CD4-positive, CD25-positive, alpha-beta regulatory T cell (primary cell): ENCODE data around the gene FNDC4. TPM values are rescaled to one million over a fixed set of nuclear protein-coding genes. Genes with fewer than 3 reads are reported as not detected.
"Not testable (repeated sequence)": the region's sequence is repeated elsewhere in the genome, so short reads cannot be mapped to it uniquely, and the experiment has no call there.

Experiments
- ATAC-seq, 2 donors: fragments of 150-1000 bp; cut with Tn5 transposase; one replicate each; pipeline ENCODE4 v1.10.0; 2021; ENCODE audit warnings: low read depth in 2 of 2, moderate number of reproducible peaks in 2 of 2, moderate library complexity in 1 of 2
- DNase-seq, 3 donors: peaks; one replicate each; pipeline versions ENCODE4 v3.0.0 to v3.0.0-alpha.2; 2012 to 2022; ENCODE audit warnings: mixed read lengths in 1 of 3
- H3K27ac ChIP-seq: one replicate; pipeline ENCODE4 v1.7.0; 2013; ENCODE audit warnings: mild to moderate bottlenecking, low read length; ENCODE audit not compliant: insufficient read depth, poor library complexity, severe bottlenecking
- H3K27me3 ChIP-seq: one replicate; pipeline ENCODE4 v1.7.0; 2013; ENCODE audit warnings: low read length; ENCODE audit not compliant: control insufficient read depth, insufficient read depth
- H3K36me3 ChIP-seq: one replicate; pipeline ENCODE4 v1.7.0; 2013; ENCODE audit warnings: mild to moderate bottlenecking, low read length, moderate library complexity; ENCODE audit not compliant: control insufficient read depth, insufficient read depth
- H3K4me1 ChIP-seq: 2 replicates; pipeline ENCODE4 v1.7.0; 2013; ENCODE audit warnings: mild to moderate bottlenecking, low read length; ENCODE audit not compliant: insufficient read depth, control insufficient read depth, poor library complexity, severe bottlenecking
- H3K4me3 ChIP-seq: one replicate; pipeline ENCODE4 v1.7.0; 2013; ENCODE audit warnings: low read depth, mild to moderate bottlenecking, low read length, moderate library complexity
- H3K9me3 ChIP-seq, 2 experiments: 1 replicate in 1 of 2; 2 replicates in 1 of 2; pipeline ENCODE4 v1.7.0; 2013; ENCODE audit warnings: low read length in 2 of 2, mild to moderate bottlenecking in 1 of 2, moderate library complexity in 1 of 2; ENCODE audit not compliant: control insufficient read depth in 2 of 2
- H3K27ac Mint-ChIP-seq, 3 donors: one replicate each; pipeline ENCODE4 v1.8.0; 2020 to 2022; ENCODE audit warnings: mild to moderate bottlenecking in 3 of 3, mixed read lengths in 3 of 3, moderate library complexity in 2 of 3
- H3K27me3 Mint-ChIP-seq: one replicate; pipeline ENCODE4 v1.8.0; 2022; ENCODE audit warnings: mild to moderate bottlenecking, mixed read lengths
- H3K36me3 Mint-ChIP-seq: one replicate; pipeline ENCODE4 v1.8.0; 2020; ENCODE audit warnings: mixed read lengths
- H3K4me1 Mint-ChIP-seq, 4 donors: one replicate each; pipeline ENCODE4 v1.8.0; 2020 to 2022; ENCODE audit warnings: mixed read lengths in 4 of 4, mild to moderate bottlenecking in 1 of 4
- H3K4me3 Mint-ChIP-seq, 4 donors: one replicate each; pipeline ENCODE4 v1.8.0; 2020 to 2022; ENCODE audit warnings: mild to moderate bottlenecking in 4 of 4, mixed read lengths in 4 of 4, moderate library complexity in 3 of 4
- H3K9me3 Mint-ChIP-seq, 7 donors: one replicate each; pipeline ENCODE4 v1.8.0; 2020 to 2022; ENCODE audit warnings: mixed read lengths in 7 of 7, mild to moderate bottlenecking in 3 of 7, moderate library complexity in 2 of 7
- polyA plus RNA-seq, 4 donors: library from polyadenylated mRNA; unstranded; fragments of 300-500 nt; fragmentation: Illumina TruSeq; gene quantifications; one replicate each; pipeline ENCODE4 v1.2.3, GENCODE V29; 2021
- total RNA-seq: library from RNA; stranded (reverse); gene quantifications from one replicate; pipeline ENCODE4 v1.2.3, GENCODE V29; 2022

Gene FNDC4
- 0.39 TPM for total RNA-seq
- not detected for polyA plus RNA-seq

GRCh38 chr2:27494944-27495554, at the start of gene FNDC4:
TSS of gene FNDC4 (minus strand) at chr2:27495200. CDS start at chr2:27494679, 521 bp downstream.
- H3K9me3 ChIP-seq, result no peaks in the 10 kb centered on the region
- ATAC-seq (peak; percentile 15 to 37), DNase-seq (peak in 2 of 3 donors; percentile 17 to 19)
- H3K27ac ChIP-seq, result no peak within 1 kb of the TSS
- H3K4me3 ChIP-seq, result peak within 1 kb of the TSS; percentile 24
- Mint-ChIP-seq H3K27ac (peak within 1 kb of the TSS in 2 of 3 donors; percentile 15 to 44), H3K4me1 (peaks cover 6 to 24% (median 11%) of the 10 kb centered on the region in 4 donors), H3K36me3 (peaks cover 4% of the 10 kb centered on the region), H3K27me3 (peaks cover 53% of the 10 kb centered on the region), H3K4me3 (peak within 1 kb of the TSS; percentile 43 to 84 (median 59)), H3K9me3 (peaks cover 0 to 3% (median 0%) of the 10 kb centered on the region in 7 donors)
- H3K36me3 ChIP-seq, result no peaks in the 10 kb centered on the region
- H3K27me3 ChIP-seq, result peaks cover 34% of the 10 kb centered on the region
- peaks cover 15% of the 10 kb centered on the region for H3K4me1 ChIP-seq

GRCh38 chr2:27544143-27544821, 49.3 kb upstream of the FNDC4 start:
- ATAC-seq (no peak), DNase-seq (no peak)
- no peak overlapping the region for H3K4me3 ChIP-seq
- no peak overlapping the region for H3K27ac ChIP-seq
- H3K4me1 Mint-ChIP-seq, result no peaks in the 10 kb centered on the region
- peaks cover 0 to 2% (median 0%) of the 10 kb centered on the region in 7 donors for H3K9me3 Mint-ChIP-seq
- H3K36me3 ChIP-seq, result no peaks in the 10 kb centered on the region
- H3K27me3 Mint-ChIP-seq, result peaks cover 6% of the 10 kb centered on the region
- H3K27ac Mint-ChIP-seq, result no peak overlapping the region
- peaks cover 4% of the 10 kb centered on the region for H3K36me3 Mint-ChIP-seq
- no peaks in the 10 kb centered on the region for H3K4me1 ChIP-seq
- H3K9me3 ChIP-seq, result no peaks in the 10 kb centered on the region
- H3K27me3 ChIP-seq, result no peaks in the 10 kb centered on the region
- no peak overlapping the region for H3K4me3 Mint-ChIP-seq

DNA sequence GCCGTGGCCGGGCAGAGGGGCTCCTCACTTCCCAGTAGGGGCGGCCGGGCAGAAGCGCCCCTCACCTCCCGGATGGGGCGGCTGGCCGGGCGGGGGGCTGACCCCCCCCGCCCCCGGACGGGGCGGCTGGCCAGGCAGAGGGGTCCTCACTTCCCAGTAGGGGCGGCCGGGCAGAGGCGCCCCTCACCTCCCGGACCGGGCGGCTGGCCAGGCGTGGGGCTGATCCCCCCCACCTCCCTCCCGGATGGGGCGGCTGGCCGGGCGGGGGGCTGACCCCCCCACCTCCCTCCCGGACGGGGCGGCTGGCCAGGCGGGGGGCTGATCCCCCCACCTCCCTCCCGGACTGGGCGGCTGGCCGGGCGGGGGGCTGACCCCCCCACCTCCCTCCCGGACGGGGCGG, 44.6 kb upstream of the FNDC4 start:
- not testable (repeated sequence) for H3K27ac ChIP-seq, H3K9me3 Mint-ChIP-seq, H3K36me3 ChIP-seq, H3K27me3 ChIP-seq, H3K27ac Mint-ChIP-seq, H3K4me1 ChIP-seq, H3K4me1 Mint-ChIP-seq, ATAC-seq, H3K27me3 Mint-ChIP-seq, H3K9me3 ChIP-seq, H3K36me3 Mint-ChIP-seq, H3K4me3 Mint-ChIP-seq, DNase-seq, H3K4me3 ChIP-seq

DNA sequence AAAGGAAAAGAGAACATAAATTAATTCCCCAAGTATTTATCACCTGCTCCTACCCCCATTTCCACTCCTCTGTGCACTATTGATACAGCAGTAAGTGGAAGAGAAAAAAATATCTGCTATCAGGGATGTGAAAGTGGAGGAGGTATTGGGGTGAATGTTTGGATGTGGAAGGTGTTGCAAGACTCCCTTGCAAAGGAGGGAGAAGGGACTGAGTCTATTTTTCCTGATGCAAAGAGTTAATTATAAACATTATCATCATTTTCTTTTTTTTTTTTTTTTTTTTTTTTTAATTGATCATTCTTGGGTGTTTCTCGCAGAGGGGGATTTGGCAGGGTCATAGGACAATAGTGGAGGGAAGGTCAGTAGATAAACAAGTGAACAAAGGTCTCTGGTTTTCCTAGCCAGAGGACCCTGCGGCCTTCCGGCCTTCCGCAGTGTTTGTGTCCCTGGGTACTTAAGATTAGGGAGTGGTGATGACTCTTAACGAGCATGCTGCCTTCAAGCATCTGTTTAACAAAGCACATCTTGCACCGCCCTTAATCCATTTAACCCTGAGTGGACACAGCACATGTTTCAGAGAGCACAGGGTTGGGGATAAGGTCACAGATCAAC, 43.9 kb upstream of the FNDC4 start:
- H3K36me3 ChIP-seq, H3K9me3 ChIP-seq, ATAC-seq, H3K36me3 Mint-ChIP-seq, H3K4me3 Mint-ChIP-seq, H3K4me1 Mint-ChIP-seq, H3K9me3 Mint-ChIP-seq, H3K4me1 ChIP-seq, H3K27ac Mint-ChIP-seq, H3K27me3 ChIP-seq, H3K4me3 ChIP-seq, H3K27ac ChIP-seq, DNase-seq: not testable (repeated sequence)
- H3K27me3 Mint-ChIP-seq, result peaks cover 14% of the 10 kb centered on the region

- no peaks in the 10 kb centered on the region for H3K36me3 ChIP-seq
- ATAC-seq, result no peak
- H3K4me3 ChIP-seq, result no peak overlapping the region
- peaks cover 18% of the 10 kb centered on the region for H3K27me3 Mint-ChIP-seq
- no peaks in the 10 kb centered on the region for H3K4me1 ChIP-seq
- H3K9me3 ChIP-seq, result no peaks in the 10 kb centered on the region
- no peaks in the 10 kb centered on the region for H3K9me3 Mint-ChIP-seq
- no peaks in the 10 kb centered on the region for H3K36me3 Mint-ChIP-seq
- H3K27me3 ChIP-seq, result peaks cover 3% of the 10 kb centered on the region
- H3K4me3 Mint-ChIP-seq, result no peak overlapping the region
- no peak overlapping the region for H3K27ac Mint-ChIP-seq
- H3K4me1 Mint-ChIP-seq, result peaks cover 0 to 2% (median 0%) of the 10 kb centered on the region in 4 donors
- no peak for DNase-seq
- no peak overlapping the region for H3K27ac ChIP-seq
These were observed 42.3 kb upstream of the FNDC4 start for GRCh38 chr2:27537287-27537686.

DNA sequence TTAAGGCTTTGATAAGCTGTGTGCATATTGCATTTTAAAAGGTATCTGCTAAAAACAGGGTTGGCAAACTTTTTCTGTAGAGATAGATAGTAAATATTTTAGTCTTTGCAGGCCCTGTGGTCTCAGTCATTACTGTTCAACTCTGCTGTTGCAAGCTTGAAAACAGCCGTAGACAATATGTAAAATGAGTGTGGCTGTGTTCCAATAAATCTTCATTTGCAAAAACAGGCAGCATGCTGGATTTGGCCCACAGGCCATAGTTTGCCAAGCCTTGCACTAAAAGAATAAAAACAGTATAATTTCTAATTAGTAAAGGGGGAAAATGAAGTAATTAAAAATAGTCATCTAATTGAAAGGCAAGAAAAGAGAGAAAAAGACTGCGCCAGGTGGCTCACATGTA, 37.0 kb upstream of the FNDC4 start:
- H3K4me3 Mint-ChIP-seq, result no peak overlapping the region
- no peaks in the 10 kb centered on the region for H3K36me3 ChIP-seq
- H3K4me1 Mint-ChIP-seq, result peaks cover 0 to 2% (median 0%) of the 10 kb centered on the region in 4 donors
- no peak overlapping the region for H3K27ac Mint-ChIP-seq
- no peak overlapping the region for H3K27ac ChIP-seq
- no peaks in the 10 kb centered on the region for H3K9me3 ChIP-seq
- H3K4me1 ChIP-seq, result no peaks in the 10 kb centered on the region
- no peak for ATAC-seq
- no peak for DNase-seq
- H3K4me3 ChIP-seq, result no peak overlapping the region
- peaks cover 0 to 2% (median 0%) of the 10 kb centered on the region in 7 donors for H3K9me3 Mint-ChIP-seq
- H3K27me3 ChIP-seq, result peaks cover 4% of the 10 kb centered on the region
- H3K27me3 Mint-ChIP-seq, result peaks cover 17% of the 10 kb centered on the region
- H3K36me3 Mint-ChIP-seq, result no peaks in the 10 kb centered on the region

GRCh38 chr2:27527182-27527581, 32.2 kb upstream of the FNDC4 start:
- no peak overlapping the region for H3K4me3 Mint-ChIP-seq
- Histone ChIP-seq H3K4me1 (no peaks in the 10 kb centered on the region), H3K9me3 (no peaks in the 10 kb centered on the region), H3K36me3 (no peaks in the 10 kb centered on the region), H3K27ac (no peak overlapping the region), H3K27me3 (peaks cover 2% of the 10 kb centered on the region), H3K4me3 (no peak overlapping the region)
- no peak for ATAC-seq
- H3K4me1 Mint-ChIP-seq, result peaks cover 0 to 2% (median 0%) of the 10 kb centered on the region in 4 donors
- no peak for DNase-seq
- H3K27ac Mint-ChIP-seq, result no peak overlapping the region
- H3K9me3 Mint-ChIP-seq, result peaks cover 0 to 2% (median 0%) of the 10 kb centered on the region in 7 donors
- H3K36me3 Mint-ChIP-seq, result no peaks in the 10 kb centered on the region
- peaks cover 14% of the 10 kb centered on the region for H3K27me3 Mint-ChIP-seq
